Keratinocyte (primary cell): ENCODE data around the gene OSBPL5. TPM values are rescaled to one million over a fixed set of nuclear protein-coding genes. Genes with fewer than 3 reads are reported as not detected.

Experiments
- DNase-seq: peaks from one replicate; pipeline ENCODE4 v3.0.0-alpha.2; 2011; ENCODE audit warnings: low read depth, missing footprints, low spot score
- FAIRE-seq: peaks from 2 replicates; lab custom pipeline; 2011; peaks lifted over from hg19 to GRCh38; lab: Jason Lieb, UNC
- H2AFZ ChIP-seq: 2 replicates; pipeline ENCODE4 v1.6.0; 2012; ENCODE audit warnings: low read length, control low read depth, inconsistent platforms; ENCODE audit not compliant: control insufficient read depth
- H3K27ac ChIP-seq: 2 replicates; pipeline ENCODE4 v1.5.1; 2011; ENCODE audit warnings: low read length; ENCODE audit not compliant: control insufficient read depth, insufficient read depth
- H3K27me3 ChIP-seq: 3 replicates; pipeline ENCODE4 v1.6.0; 2011; ENCODE audit warnings: low read length; ENCODE audit not compliant: control insufficient read depth, insufficient read depth; ENCODE audit errors: extremely low read depth
- H3K36me3 ChIP-seq, 2 experiments: 2 replicates in 1 of 2; 3 replicates in 1 of 2; pipeline ENCODE4 v1.5.1; 2011; ENCODE audit warnings: low read length in 2 of 2, mild to moderate bottlenecking in 1 of 2; ENCODE audit not compliant: control insufficient read depth in 2 of 2, insufficient read depth in 2 of 2; ENCODE audit errors: extremely low read depth in 1 of 2
- H3K4me1 ChIP-seq: 3 replicates; pipeline ENCODE4 v1.5.1; 2011; ENCODE audit warnings: low read length; ENCODE audit not compliant: control insufficient read depth, insufficient read depth; ENCODE audit errors: extremely low read depth
- H3K4me2 ChIP-seq: 3 replicates; pipeline ENCODE4 v1.6.0; 2011; ENCODE audit warnings: low read depth, low read length; ENCODE audit not compliant: control insufficient read depth, insufficient read depth; ENCODE audit errors: extremely low read depth
- H3K4me3 ChIP-seq, 3 experiments: fragments of 200-600 bp in 1 of 3; sonication (generic) in 1 of 3; 2 replicates in 2 of 3; 3 replicates in 1 of 3; pipeline ENCODE4 v1.5.1; 2011 to 2016; ENCODE audit warnings: low read length in 3 of 3, mild to moderate bottlenecking in 3 of 3, control low read depth in 2 of 3, inconsistent platforms in 1 of 3, low read depth in 1 of 3, mixed read lengths in 1 of 3, mixed run types in 1 of 3, moderate library complexity in 1 of 3; ENCODE audit not compliant: control insufficient read depth in 2 of 3, insufficient read depth in 2 of 3; ENCODE audit errors: extremely low read depth in 1 of 3
- H3K79me2 ChIP-seq: 2 replicates; pipeline ENCODE4 v1.6.0; 2012; ENCODE audit warnings: low read length; ENCODE audit not compliant: control insufficient read depth, insufficient read depth
- H3K9ac ChIP-seq: 3 replicates; pipeline ENCODE4 v1.6.0; 2011; ENCODE audit warnings: low read length; ENCODE audit not compliant: control insufficient read depth, insufficient read depth; ENCODE audit errors: extremely low read depth
- H3K9me1 ChIP-seq: 3 replicates; pipeline ENCODE4 v1.6.0; 2011; ENCODE audit warnings: low read length; ENCODE audit not compliant: control insufficient read depth, insufficient read depth; ENCODE audit errors: extremely low read depth
- H3K9me3 ChIP-seq: 2 replicates; pipeline ENCODE4 v1.5.1; 2012; ENCODE audit warnings: low read depth, low read length; ENCODE audit not compliant: control insufficient read depth
- H4K20me1 ChIP-seq: 3 replicates; pipeline ENCODE4 v1.6.0; 2011; ENCODE audit warnings: low read length; ENCODE audit not compliant: control insufficient read depth, insufficient read depth; ENCODE audit errors: extremely low read depth
- CTCF ChIP-seq, 3 experiments: IDR thresholded peaks in 1 of 3; conservative IDR thresholded peaks in 1 of 3; optimal IDR thresholded peaks in 1 of 3; 2 replicates in 2 of 3; 3 replicates in 1 of 3; pipeline versions ENCODE3 to v1.5.1; 2011; ENCODE audit warnings: low read length in 3 of 3, mild to moderate bottlenecking in 3 of 3, moderate library complexity in 2 of 3, control low read depth in 1 of 3, inconsistent platforms in 1 of 3; ENCODE audit not compliant: insufficient read depth in 2 of 3; ENCODE audit errors: extremely low read depth in 1 of 3
- EZH2 ChIP-seq: IDR thresholded peaks from one replicate; pipeline ENCODE4 v1.6.1; 2012; ENCODE audit warnings: inconsistent platforms, mild to moderate bottlenecking, low read length, moderate library complexity
- dilution Hi-C: fragments of 300-500 bp; cut with MboI; formaldehyde crosslinking; loops from one replicate; pipeline ENCODE4 v1.7.0; 2020; ENCODE audit warnings: low sequenced_read_pairs; ENCODE audit not compliant: extremely low pct_ligation_motif_present
- polyA plus RNA-seq, 5 experiments: library from polyadenylated mRNA; depleted of rRNA in 3 of 5; stranded (reverse) in 3 of 5; stranded (forward) in 1 of 5; unstranded in 1 of 5; fragments of >200 nt; gene quantifications; 1 replicate in 1 of 5; 2 replicates in 3 of 5; 3 replicates in 1 of 5; pipeline versions ENCODE4 v1.2.1 to v1.2.3, GENCODE V29; 2011 to 2012; ENCODE audit warnings: missing spikeins in 2 of 5, low read depth in 1 of 5, low replicate concordance in 1 of 5

OSBPL5 gene
- polyA plus RNA-seq, 1 donor (not counting 4 experiments of a cell fraction or from before 2014, with no cell fraction given), result 3.0 TPM

- no peak for DNase-seq
- H2AFZ ChIP-seq, result no peak overlapping the region
- H3K4me2 ChIP-seq, result no peak overlapping the region
- H4K20me1 ChIP-seq, result no peaks in the 10 kb centered on the region
- H3K4me1 ChIP-seq, result no peaks in the 10 kb centered on the region
- dilution Hi-C loops, result no loop called here
- FAIRE-seq, result no peak
- no peaks in the 10 kb centered on the region for H3K9me1 ChIP-seq
- no peaks in the 10 kb centered on the region for H3K79me2 ChIP-seq
- H3K36me3 ChIP-seq, result no peaks in the 10 kb centered on the region
- no peak overlapping the region for H3K27ac ChIP-seq
- H3K9me3 ChIP-seq, result no peaks in the 10 kb centered on the region
- H3K27me3 ChIP-seq, result peaks cover 22% of the 10 kb centered on the region
- H3K4me3 ChIP-seq, result no peak overlapping the region
- TF ChIP-seq EZH2 (no peak), CTCF (optimal IDR thresholded peaks at IDR 0.05 in 1 of 3, IDR thresholded peaks at IDR 0.05 in 1 of 3, conservative IDR thresholded peaks at IDR 0.05 in 1 of 3; ENCODE audit: extremely low read depth in 1 of 3, insufficient read depth in 2 of 3, low read length in 3 of 3) (no peak)
- H3K9ac ChIP-seq, result no peak overlapping the region
These were observed 28.4 kb upstream of the OSBPL5 start for GRCh38 chr11:3193373-3194015.

GRCh38 chr11:3192511-3193372 lies 27.6 kb upstream of the OSBPL5 start:
- H3K4me2 ChIP-seq, result no peak overlapping the region
- no peaks in the 10 kb centered on the region for H3K79me2 ChIP-seq
- dilution Hi-C loops, result no loop called here
- H3K9me3 ChIP-seq, result no peaks in the 10 kb centered on the region
- peaks cover 22% of the 10 kb centered on the region for H3K27me3 ChIP-seq
- TF ChIP-seq EZH2, result no peak
- no peak for TF ChIP-seq CTCF (optimal IDR thresholded peaks at IDR 0.05 in 1 of 3, IDR thresholded peaks at IDR 0.05 in 1 of 3, conservative IDR thresholded peaks at IDR 0.05 in 1 of 3; ENCODE audit: extremely low read depth in 1 of 3, insufficient read depth in 2 of 3, low read length in 3 of 3)
- no peak for FAIRE-seq
- H3K4me1 ChIP-seq, result no peaks in the 10 kb centered on the region
- H3K9me1 ChIP-seq, result no peaks in the 10 kb centered on the region
- no peaks in the 10 kb centered on the region for H4K20me1 ChIP-seq
- no peak overlapping the region for H3K9ac ChIP-seq
- H3K36me3 ChIP-seq, result no peaks in the 10 kb centered on the region
- no peak overlapping the region for H3K27ac ChIP-seq
- no peak for DNase-seq
- H3K4me3 ChIP-seq, result no peak overlapping the region
- H2AFZ ChIP-seq, result no peak overlapping the region
